HCT116 (cell line): ENCODE data around the gene RABEP1. TPM values are rescaled to one million over a fixed set of nuclear protein-coding genes. Genes with fewer than 3 reads are reported as not detected.

Experiments
- ATAC-seq: fragments of 200-7000 bp; cut with Tn5 transposase; 2 replicates; pipeline ENCODE4 v1.9.1; 2020; ENCODE audit warnings: mild to moderate bottlenecking, moderate library complexity
- BruUV-seq: library from RNA; stranded (reverse); fragments of 400-500 nt; replicated peaks from 2 replicates; lab custom pipeline; 2021; lab: Mats Ljungman, UMichigan
- CTCF ChIA-PET: fragments of 300-600 bp; sonication (Branson Sonifier 250); formaldehyde crosslinking; loops from one replicate; lab custom pipeline; 2021; ENCODE audit warnings: antibody characterized with exemption; lab: Charles Lee
- POLR2A ChIA-PET: fragments of 300-600, 350-600 bp; sonication (Branson Sonifier 250); formaldehyde crosslinking; loops from one replicate; lab custom pipeline; 2021; ENCODE audit warnings: antibody characterized with exemption; lab: Charles Lee
- RAD21 ChIA-PET, 2 experiments: fragments of 300-600 bp; sonication (Branson Sonifier 250); formaldehyde crosslinking; loops; one replicate each; lab custom pipeline; 2023; ENCODE audit warnings: low total read pairs in 2 of 2; ENCODE audit not compliant: uncharacterized antibody in 2 of 2, unreplicated experiment in 2 of 2, low non-redundant PET in 1 of 2; lab: Charles Lee
- DNase-seq: peaks from one replicate; pipeline ENCODE4 v3.0.0-alpha.2; 2010; ENCODE audit warnings: low read depth, low spot score
- H2AFZ ChIP-seq: fragments of 200-600 bp; shearing (Covaris generic), sonication (generic); 2 replicates; pipeline ENCODE4 v1.6.1; 2017; ENCODE audit warnings: low read depth, mixed run types, mixed read lengths, antibody characterized with exemption, low read length; ENCODE audit not compliant: poor library complexity, severe bottlenecking
- H3K27ac ChIP-seq: 2 replicates; pipeline ENCODE4 v1.5.1; 2012; ENCODE audit warnings: low read depth, low read length
- H3K27me3 ChIP-seq: fragments of 200-600 bp; sonication (generic); 2 replicates; pipeline ENCODE4 v1.6.1; 2016; ENCODE audit warnings: mixed run types, low read length, mixed read lengths; ENCODE audit not compliant: insufficient read depth
- H3K36me3 ChIP-seq, 2 experiments: fragments of 200-500 bp in 1 of 2; fragments of 200-600 bp in 1 of 2; sonication (Bioruptor generic) in 1 of 2; sonication (generic) in 1 of 2; 2 replicates each; pipeline versions ENCODE4 v1.5.1 to v1.6.1; 2014 to 2016; ENCODE audit warnings: low read length in 2 of 2, inconsistent platforms in 1 of 2, mixed read lengths in 1 of 2, mixed run types in 1 of 2; ENCODE audit not compliant: insufficient read depth in 2 of 2, control insufficient read depth in 1 of 2
- H3K4me1 ChIP-seq, 2 experiments: fragments of 200-600 bp in 1 of 2; sonication (generic) in 1 of 2; 2 replicates each; pipeline versions ENCODE4 v1.5.1 to v1.6.1; 2012 to 2017; ENCODE audit warnings: low read length in 2 of 2, inconsistent platforms in 1 of 2, mild to moderate bottlenecking in 1 of 2, mixed read lengths in 1 of 2, mixed run types in 1 of 2, moderate library complexity in 1 of 2; ENCODE audit not compliant: insufficient read depth in 2 of 2, control insufficient read depth in 1 of 2
- H3K4me2 ChIP-seq: fragments of 200-600 bp; sonication (generic); 2 replicates; pipeline ENCODE4 v1.6.1; 2017; ENCODE audit warnings: mixed run types, low read length, mixed read lengths
- H3K4me3 ChIP-seq, 2 experiments: fragments of 200-600 bp in 1 of 2; sonication (generic) in 1 of 2; replicated peaks in 1 of 2; 2 replicates each; pipeline ENCODE4 v1.5.1; 2011 to 2016; ENCODE audit warnings: low read length in 2 of 2, control low read depth in 1 of 2, low read depth in 1 of 2, mild to moderate bottlenecking in 1 of 2, mixed read lengths in 1 of 2, mixed run types in 1 of 2
- H3K79me2 ChIP-seq: fragments of 200-600 bp; sonication (generic); 2 replicates; pipeline ENCODE4 v1.6.1; 2017; ENCODE audit warnings: mild to moderate bottlenecking, mixed run types, low read length, moderate library complexity, mixed read lengths; ENCODE audit not compliant: insufficient read depth
- H3K9ac ChIP-seq: fragments of 200-600 bp; sonication (generic); 2 replicates; pipeline ENCODE4 v1.6.1; 2016; ENCODE audit warnings: low read length, mixed read lengths
- H3K9me2 ChIP-seq: fragments of 200-600 bp; sonication (generic), shearing (Covaris generic); 2 replicates; pipeline ENCODE4 v1.6.1; 2017; ENCODE audit warnings: mixed run types, mild to moderate bottlenecking, moderate library complexity; ENCODE audit not compliant: insufficient read depth
- H3K9me3 ChIP-seq, 2 experiments: fragments of 200-500 bp in 1 of 2; fragments of 200-600 bp in 1 of 2; sonication (Bioruptor generic) in 1 of 2; sonication (generic) in 1 of 2; 2 replicates each; pipeline ENCODE4 v1.6.1; 2014 to 2017; ENCODE audit warnings: low read length in 2 of 2, mixed read lengths in 2 of 2, inconsistent platforms in 1 of 2, low read depth in 1 of 2, mild to moderate bottlenecking in 1 of 2, mixed run types in 1 of 2, moderate library complexity in 1 of 2; ENCODE audit not compliant: control insufficient read depth in 1 of 2, insufficient read depth in 1 of 2
- H4K20me1 ChIP-seq: fragments of 200-600 bp; sonication (generic), shearing (Covaris generic); 2 replicates; pipeline ENCODE4 v1.6.1; 2017; ENCODE audit warnings: mixed run types, mild to moderate bottlenecking, moderate library complexity; ENCODE audit not compliant: insufficient read depth
- ELF1 ChIP-seq: IDR thresholded peaks from 2 replicates; pipeline ENCODE4 v1.6.1; 2012; ENCODE audit warnings: low read depth, borderline replicate concordance
- EZH2 ChIP-seq: fragments of 200-600 bp; sonication (generic); IDR thresholded peaks from 2 replicates; pipeline ENCODE4 v1.6.1; 2017; ENCODE audit warnings: antibody characterized with exemption, mixed run types
- JUND ChIP-seq: IDR thresholded peaks from 2 replicates; pipeline ENCODE4 v1.6.1; 2012
- POLR2AphosphoS5 ChIP-seq: IDR thresholded peaks from 2 replicates; pipeline ENCODE4 v1.6.1; 2011; ENCODE audit warnings: mild to moderate bottlenecking, low read depth, low read length, moderate library complexity
- RAD21 ChIP-seq: IDR thresholded peaks from 2 replicates; pipeline ENCODE4 v1.6.1; 2012; ENCODE audit warnings: low read depth, mild to moderate bottlenecking
- SRF ChIP-seq: IDR thresholded peaks from 2 replicates; pipeline ENCODE4 v1.6.1; 2012; ENCODE audit warnings: low read depth
- intact Hi-C: fragments of 100-400 bp; cut with micrococcal nuclease; formaldehyde crosslinking; loops from 2 replicates; pipeline ENCODE4 v1.10.0; 2022
- total RNA-seq: library from RNA; stranded (reverse); gene quantifications from one replicate; pipeline ENCODE4 v1.2.1, GENCODE V29; 2021; ENCODE audit not compliant: unreplicated experiment
- TF ChIP-seq, protein P1 (sequence below), 3 experiments: fragments of 200-600 bp in 1 of 3; sonication (generic) in 1 of 3; IDR thresholded peaks in 2 of 3; conservative IDR thresholded peaks in 1 of 3; 2 replicates each; pipeline ENCODE4 v1.5.1; 2012 to 2017; ENCODE audit warnings: low read depth in 2 of 3, low read length in 2 of 3, antibody characterized with exemption in 1 of 3, borderline replicate concordance in 1 of 3, control low read depth in 1 of 3, mild to moderate bottlenecking in 1 of 3, mixed read lengths in 1 of 3, mixed run types in 1 of 3, moderate library complexity in 1 of 3; ENCODE audit not compliant: insufficient read depth in 1 of 3
- TF ChIP-seq, protein P2 (sequence below): IDR thresholded peaks from 2 replicates; pipeline ENCODE4 v1.6.1; 2011; ENCODE audit warnings: mild to moderate bottlenecking, low read length, moderate library complexity; ENCODE audit not compliant: insufficient replicate concordance; ENCODE audit errors: extremely low read depth

RABEP1 gene
- total RNA-seq, 1 experiment from 2014 or later, result 38.5 TPM

DNA sequence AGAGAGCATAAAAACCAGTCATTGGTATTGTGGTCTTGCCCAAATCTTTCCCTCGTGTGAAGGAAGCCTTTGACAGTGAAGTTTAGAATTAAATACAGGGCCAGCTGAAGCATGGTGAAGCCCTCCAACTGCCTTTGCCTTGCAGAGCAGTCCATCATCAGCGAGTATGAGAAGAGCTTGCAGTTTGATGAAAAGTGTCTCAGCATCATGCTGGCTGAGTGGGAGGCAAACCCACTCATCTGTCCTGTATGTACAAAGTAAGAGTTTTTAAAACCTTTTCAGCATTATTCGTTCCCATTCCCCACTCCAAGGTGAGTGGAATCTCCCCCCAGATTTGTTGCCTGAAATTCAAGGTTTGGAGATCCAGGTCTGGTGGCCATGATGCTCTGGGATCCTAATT, 143.7 kb downstream of the RABEP1 start (continued):
- TF ChIP-seq, protein P1, sequence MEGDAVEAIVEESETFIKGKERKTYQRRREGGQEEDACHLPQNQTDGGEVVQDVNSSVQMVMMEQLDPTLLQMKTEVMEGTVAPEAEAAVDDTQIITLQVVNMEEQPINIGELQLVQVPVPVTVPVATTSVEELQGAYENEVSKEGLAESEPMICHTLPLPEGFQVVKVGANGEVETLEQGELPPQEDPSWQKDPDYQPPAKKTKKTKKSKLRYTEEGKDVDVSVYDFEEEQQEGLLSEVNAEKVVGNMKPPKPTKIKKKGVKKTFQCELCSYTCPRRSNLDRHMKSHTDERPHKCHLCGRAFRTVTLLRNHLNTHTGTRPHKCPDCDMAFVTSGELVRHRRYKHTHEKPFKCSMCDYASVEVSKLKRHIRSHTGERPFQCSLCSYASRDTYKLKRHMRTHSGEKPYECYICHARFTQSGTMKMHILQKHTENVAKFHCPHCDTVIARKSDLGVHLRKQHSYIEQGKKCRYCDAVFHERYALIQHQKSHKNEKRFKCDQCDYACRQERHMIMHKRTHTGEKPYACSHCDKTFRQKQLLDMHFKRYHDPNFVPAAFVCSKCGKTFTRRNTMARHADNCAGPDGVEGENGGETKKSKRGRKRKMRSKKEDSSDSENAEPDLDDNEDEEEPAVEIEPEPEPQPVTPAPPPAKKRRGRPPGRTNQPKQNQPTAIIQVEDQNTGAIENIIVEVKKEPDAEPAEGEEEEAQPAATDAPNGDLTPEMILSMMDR (IDR thresholded peaks at IDR 0.05 in 2 of 3, conservative IDR thresholded peaks at IDR 0.05 in 1 of 3; ENCODE audit: borderline replicate concordance in 1 of 3, insufficient read depth in 1 of 3, low read depth in 2 of 3, low read length in 2 of 3), result no peak
- TF ChIP-seq POLR2AphosphoS5 (no peak), ELF1 (no peak), SRF (no peak), RAD21 (no peak)

GRCh38 chr17:5429191-5429887, 147.3 kb downstream of the RABEP1 start:
- no peak overlapping the region for H2AFZ ChIP-seq
- ChIA-PET CTCF (interaction anchor here (1.1 kb wide), 1 partner anchor 16 kb away, joined by 3 read pairs; no protein-coding TSS in a partner anchor), RAD21 (no interaction called here), POLR2A (interaction anchor here (1.0 to 2.2 kb wide), 2 partner anchors 10 kb away, joined by 5 to 6 read pairs; partner anchors contain the start of genes C1QBP, NUP88 and RPAIN)
- no peak for DNase-seq
- no TSS peak for BruUV-seq
- intact Hi-C loops, result no loop called here
- TF ChIP-seq, protein P2, sequence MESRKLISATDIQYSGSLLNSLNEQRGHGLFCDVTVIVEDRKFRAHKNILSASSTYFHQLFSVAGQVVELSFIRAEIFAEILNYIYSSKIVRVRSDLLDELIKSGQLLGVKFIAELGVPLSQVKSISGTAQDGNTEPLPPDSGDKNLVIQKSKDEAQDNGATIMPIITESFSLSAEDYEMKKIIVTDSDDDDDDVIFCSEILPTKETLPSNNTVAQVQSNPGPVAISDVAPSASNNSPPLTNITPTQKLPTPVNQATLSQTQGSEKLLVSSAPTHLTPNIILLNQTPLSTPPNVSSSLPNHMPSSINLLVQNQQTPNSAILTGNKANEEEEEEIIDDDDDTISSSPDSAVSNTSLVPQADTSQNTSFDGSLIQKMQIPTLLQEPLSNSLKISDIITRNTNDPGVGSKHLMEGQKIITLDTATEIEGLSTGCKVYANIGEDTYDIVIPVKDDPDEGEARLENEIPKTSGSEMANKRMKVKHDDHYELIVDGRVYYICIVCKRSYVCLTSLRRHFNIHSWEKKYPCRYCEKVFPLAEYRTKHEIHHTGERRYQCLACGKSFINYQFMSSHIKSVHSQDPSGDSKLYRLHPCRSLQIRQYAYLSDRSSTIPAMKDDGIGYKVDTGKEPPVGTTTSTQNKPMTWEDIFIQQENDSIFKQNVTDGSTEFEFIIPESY, result no peak
- TF ChIP-seq JUND (no peak), POLR2AphosphoS5 (no peak), EZH2 (no peak)
- peaks cover 66 to 68% of the 10 kb centered on the region in 2 experiments for H3K36me3 ChIP-seq
- H3K27me3 ChIP-seq, result no peaks in the 10 kb centered on the region
- ATAC-seq, result no peak
- H3K4me1 ChIP-seq, result no peaks in the 10 kb centered on the region
- no peak overlapping the region for H3K27ac ChIP-seq
- peaks cover 17% of the 10 kb centered on the region; the same call in 1 of the 2 replicates for H4K20me1 ChIP-seq
- H3K9ac ChIP-seq, result no peak overlapping the region
- peaks cover 40% of the 10 kb centered on the region for H3K79me2 ChIP-seq
- no peak overlapping the region for H3K4me3 ChIP-seq
- H3K9me3 ChIP-seq, result no peaks in the 10 kb centered on the region
- no peak overlapping the region for H3K4me2 ChIP-seq
- H3K9me2 ChIP-seq, result no peaks in the 10 kb centered on the region
